ENCODE results near the gene DICER1.

Gene DICER1

GRCh38 chr14:95088665-95089064 lies 68.7 kb downstream of the DICER1 start:
- no peak for DNase-seq (ENCODE audit: low read depth in 2 of 2)

- DNase-seq (ENCODE audit: low read depth in 2 of 2): no peak
Observed at GRCh38 chr14:95087619-95088018, 69.7 kb downstream of the DICER1 start.

- DNase-seq (ENCODE audit: low read depth in 2 of 2): no peak
Observed at GRCh38 chr14:95085321-95085720, 72.0 kb downstream of the DICER1 start.

GRCh38 chr14:95078867-95079266 lies 78.5 kb downstream of the DICER1 start:
- DNase-seq (ENCODE audit: low read depth in 2 of 2): no peak

GRCh38 chr14:95077345-95077744 lies 80.0 kb downstream of the DICER1 start:
- no peak for DNase-seq (ENCODE audit: low read depth in 2 of 2)

GRCh38 chr14:95075789-95076188 lies 81.5 kb downstream of the DICER1 start:
- no peak for DNase-seq (ENCODE audit: low read depth in 2 of 2)

- DNase-seq (ENCODE audit: low read depth in 2 of 2): no peak
Observed at GRCh38 chr14:95073947-95074346, 83.4 kb downstream of the DICER1 start.

- DNase-seq (ENCODE audit: low read depth in 2 of 2): no peak
Observed at GRCh38 chr14:95072310-95072905, 84.9 kb downstream of the DICER1 start.

GRCh38 chr14:95071649-95072280 lies 85.6 kb downstream of the DICER1 start:
- DNase-seq (ENCODE audit: low read depth in 2 of 2): no peak

GRCh38 chr14:95070748-95071435 lies 86.4 kb downstream of the DICER1 start:
- no peak for DNase-seq (ENCODE audit: low read depth in 2 of 2)

GRCh38 chr14:95069547-95069946 lies 87.8 kb downstream of the DICER1 start:
- DNase-seq (ENCODE audit: low read depth in 2 of 2): no peak

- DNase-seq (ENCODE audit: low read depth in 2 of 2): no peak
Observed at GRCh38 chr14:95069018-95069417, 88.3 kb downstream of the DICER1 start.

GRCh38 chr14:95068521-95068920 lies 88.8 kb downstream of the DICER1 start:
- no peak for DNase-seq (ENCODE audit: low read depth in 2 of 2)

- DNase-seq (ENCODE audit: low read depth in 2 of 2): no peak
Observed at GRCh38 chr14:95068080-95068479, 89.2 kb downstream of the DICER1 start.

GRCh38 chr14:95067526-95067925 lies 89.8 kb downstream of the DICER1 start:
- no peak for DNase-seq (ENCODE audit: low read depth in 2 of 2)

- no peak for DNase-seq (ENCODE audit: low read depth in 2 of 2)
Observed at GRCh38 chr14:95066427-95066986, 90.8 kb downstream of the DICER1 start.

GRCh38 chr14:95065411-95065810 lies 91.9 kb downstream of the DICER1 start:
- DNase-seq (ENCODE audit: low read depth in 2 of 2): no peak

GRCh38 chr14:95064734-95065133 lies 92.6 kb downstream of the DICER1 start:
- no peak for DNase-seq (ENCODE audit: low read depth in 2 of 2)

GRCh38 chr14:95064256-95064655 lies 93.1 kb downstream of the DICER1 start:
- DNase-seq (ENCODE audit: low read depth in 2 of 2): no peak

GRCh38 chr14:95063391-95063790 lies 93.9 kb downstream of the DICER1 start:
- no peak for DNase-seq (ENCODE audit: low read depth in 2 of 2)

- DNase-seq (ENCODE audit: low read depth in 2 of 2): no peak
Observed at GRCh38 chr14:95062946-95063345, 94.4 kb downstream of the DICER1 start.

GRCh38 chr14:95062220-95062619 lies 95.1 kb downstream of the DICER1 start:
- DNase-seq (ENCODE audit: low read depth in 2 of 2): no peak
